Inferior parietal cortex (tissue), 1 donor: ENCODE results near the gene FN1.

Source experiments
- DNase-seq: peaks from one replicate; pipeline ENCODE4 v3.0.0-alpha.2; 2016; ENCODE audit errors: extremely low spot score

Gene FN1

GRCh38 chr2:215441560-215442400, 5.9 kb upstream of the FN1 start:
- DNase-seq = no peak

- no peak for DNase-seq
These were observed 4.2 kb upstream of the FN1 start for GRCh38 chr2:215439980-215440512.

- DNase-seq = no peak
These were observed 3.5 kb upstream of the FN1 start for GRCh38 chr2:215439404-215439803.

GRCh38 chr2:215437614-215438013, 1.7 kb upstream of the FN1 start:
- no peak for DNase-seq

GRCh38 chr2:215436705-215437565, 1.1 kb upstream of the FN1 start:
- no peak for DNase-seq

GRCh38 chr2:215435280-215435869, 493 bp downstream of the FN1 start:
- DNase-seq = no peak

- DNase-seq = no peak
These were observed 1.2 kb downstream of the FN1 start for GRCh38 chr2:215434447-215435279.

- no peak for DNase-seq
These were observed 2.9 kb downstream of the FN1 start for GRCh38 chr2:215432759-215433594.

- DNase-seq = no peak
These were observed 3.8 kb downstream of the FN1 start for GRCh38 chr2:215431778-215432758.

GRCh38 chr2:215431290-215431689, 4.6 kb downstream of the FN1 start:
- no peak for DNase-seq

GRCh38 chr2:215430528-215431187, 5.2 kb downstream of the FN1 start:
- DNase-seq = no peak

GRCh38 chr2:215429424-215429823, 6.4 kb downstream of the FN1 start:
- no peak for DNase-seq

- DNase-seq = no peak
These were observed 7.6 kb downstream of the FN1 start for GRCh38 chr2:215428060-215428910.

GRCh38 chr2:215427585-215427984, 8.3 kb downstream of the FN1 start:
- no peak for DNase-seq

GRCh38 chr2:215425021-215425782, 10.7 kb downstream of the FN1 start:
- no peak for DNase-seq

GRCh38 chr2:215423928-215424540, 11.8 kb downstream of the FN1 start:
- DNase-seq = no peak
